Lung (tissue), 12 donors: ENCODE results near the gene MS4A4E. TPM values are rescaled to one million over a fixed set of nuclear protein-coding genes. Genes with fewer than 3 reads are reported as not detected.

Source experiments
- ATAC-seq: fragments of 200-7000 bp; cut with Tn5 transposase; one replicate; pipeline ENCODE4 v1.9.1; 2020; ENCODE audit warnings: moderate number of reproducible peaks; ENCODE audit not compliant: insufficient read depth, low FRiP score
- DNase-seq, 3 donors: peaks; one replicate each; pipeline ENCODE4 v3.0.0-alpha.2; 2013 to 2017
- H3K27ac ChIP-seq, 2 donors: one replicate each; pipeline ENCODE4 v1.5.1; 2013; ENCODE audit warnings: mild to moderate bottlenecking in 2 of 2, moderate library complexity in 2 of 2, control low read depth in 1 of 2, inconsistent platforms in 1 of 2, low read depth in 1 of 2, low read length in 1 of 2
- H3K27me3 ChIP-seq, 3 donors: one replicate each; pipeline ENCODE4 v1.5.1; 2013; ENCODE audit warnings: low read length in 2 of 3; ENCODE audit not compliant: control insufficient read depth in 3 of 3, insufficient read depth in 3 of 3
- H3K36me3 ChIP-seq, 4 donors: one replicate each; pipeline ENCODE4 v1.5.1; 2013; ENCODE audit warnings: low read length in 4 of 4, mild to moderate bottlenecking in 1 of 4, moderate library complexity in 1 of 4; ENCODE audit not compliant: control insufficient read depth in 4 of 4, insufficient read depth in 4 of 4
- H3K4me1 ChIP-seq, 5 donors: one replicate each; pipeline ENCODE4 v1.5.1; 2013; ENCODE audit warnings: low read length in 5 of 5, mild to moderate bottlenecking in 2 of 5, moderate library complexity in 1 of 5; ENCODE audit not compliant: control insufficient read depth in 5 of 5, insufficient read depth in 5 of 5
- H3K4me3 ChIP-seq: one replicate; pipeline ENCODE4 v1.5.1; 2013; ENCODE audit warnings: mild to moderate bottlenecking, control low read depth, moderate library complexity
- H3K9ac ChIP-seq, 2 donors: one replicate each; pipeline ENCODE4 v1.5.1; 2013; ENCODE audit warnings: low read length in 2 of 2, control low read depth in 1 of 2; ENCODE audit not compliant: insufficient read depth in 1 of 2
- H3K9me3 ChIP-seq, 4 donors: one replicate each; pipeline ENCODE4 v1.5.1; 2013; ENCODE audit warnings: low read length in 3 of 4, mild to moderate bottlenecking in 1 of 4, moderate library complexity in 1 of 4; ENCODE audit not compliant: control insufficient read depth in 4 of 4, insufficient read depth in 3 of 4
- WGBS, 2 donors: extraction: QIAGEN DNeasy Blood & Tissue Kit; methylation state at CpG; one replicate each; pipeline ENCODE4 v1.1.7; 2013; 5-methylcytosine and 5-hydroxymethylcytosine counted together
- polyA plus RNA-seq, 2 donors: library from polyadenylated mRNA; stranded (reverse); fragments of 200-250 nt; gene quantifications; one replicate each; pipeline ENCODE4 v1.2.1, GENCODE V29; 2013
- total RNA-seq, 2 donors: library from RNA; depleted of rRNA in 1 of 2; stranded (reverse); fragments of >200 nt in 1 of 2; gene quantifications; one replicate each; pipeline ENCODE4 v1.2.1, GENCODE V29; 2014 to 2021
- TF ChIP-seq, protein P1 (sequence below): IDR thresholded peaks from 2 replicates; pipeline ENCODE4 v1.5.1; 2012; ENCODE audit warnings: mild to moderate bottlenecking; ENCODE audit errors: control extremely low read depth, extremely low read depth
- donor health status: control.
- donor health status: control.
- donor health status: Bipolar disorder and iron deficiency.
- donor health status: healthy.
- donor health status: DM: yes; HTN: yes; CAD: no.

The MS4A4E gene
- total and polyA plus RNA-seq, 4 donors: 0.33 to 3.9 (median 1.3) TPM

DNA sequence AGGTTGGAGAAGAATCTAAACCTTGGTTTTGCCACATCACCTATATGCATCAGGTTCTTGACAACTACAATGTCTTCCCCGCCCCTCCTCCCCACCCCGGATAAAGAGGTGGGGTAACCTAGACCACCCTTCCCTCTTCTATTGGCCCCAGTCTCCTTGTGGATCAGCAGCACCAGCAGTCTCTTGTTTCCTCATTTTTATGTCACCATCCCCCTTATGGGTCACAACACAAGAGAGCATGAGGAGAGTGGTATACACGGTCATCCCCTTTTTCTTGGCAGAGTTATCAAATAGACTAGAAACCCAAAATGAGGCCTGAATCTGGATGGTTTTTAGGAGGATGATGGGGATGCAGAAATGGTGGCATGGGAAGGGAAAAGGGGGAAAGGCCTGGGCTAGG, 1.2 kb downstream of the MS4A4E start:
- no peak for ATAC-seq
- Histone ChIP-seq H3K9me3 (no peaks in the 10 kb centered on the region), H3K27me3 (no peaks in the 10 kb centered on the region), H3K9ac (no peak overlapping the region), H3K36me3 (no peaks in the 10 kb centered on the region), H3K4me1 (no peaks in the 10 kb centered on the region), H3K27ac (no peak overlapping the region), H3K4me3 (no peak overlapping the region)
- 80 to 88% methylated on average over 3 of the region's 3 CpGs for WGBS, 2 donors
- DNase-seq: no peak
- TF ChIP-seq, protein P1, sequence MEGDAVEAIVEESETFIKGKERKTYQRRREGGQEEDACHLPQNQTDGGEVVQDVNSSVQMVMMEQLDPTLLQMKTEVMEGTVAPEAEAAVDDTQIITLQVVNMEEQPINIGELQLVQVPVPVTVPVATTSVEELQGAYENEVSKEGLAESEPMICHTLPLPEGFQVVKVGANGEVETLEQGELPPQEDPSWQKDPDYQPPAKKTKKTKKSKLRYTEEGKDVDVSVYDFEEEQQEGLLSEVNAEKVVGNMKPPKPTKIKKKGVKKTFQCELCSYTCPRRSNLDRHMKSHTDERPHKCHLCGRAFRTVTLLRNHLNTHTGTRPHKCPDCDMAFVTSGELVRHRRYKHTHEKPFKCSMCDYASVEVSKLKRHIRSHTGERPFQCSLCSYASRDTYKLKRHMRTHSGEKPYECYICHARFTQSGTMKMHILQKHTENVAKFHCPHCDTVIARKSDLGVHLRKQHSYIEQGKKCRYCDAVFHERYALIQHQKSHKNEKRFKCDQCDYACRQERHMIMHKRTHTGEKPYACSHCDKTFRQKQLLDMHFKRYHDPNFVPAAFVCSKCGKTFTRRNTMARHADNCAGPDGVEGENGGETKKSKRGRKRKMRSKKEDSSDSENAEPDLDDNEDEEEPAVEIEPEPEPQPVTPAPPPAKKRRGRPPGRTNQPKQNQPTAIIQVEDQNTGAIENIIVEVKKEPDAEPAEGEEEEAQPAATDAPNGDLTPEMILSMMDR: no peak

DNA sequence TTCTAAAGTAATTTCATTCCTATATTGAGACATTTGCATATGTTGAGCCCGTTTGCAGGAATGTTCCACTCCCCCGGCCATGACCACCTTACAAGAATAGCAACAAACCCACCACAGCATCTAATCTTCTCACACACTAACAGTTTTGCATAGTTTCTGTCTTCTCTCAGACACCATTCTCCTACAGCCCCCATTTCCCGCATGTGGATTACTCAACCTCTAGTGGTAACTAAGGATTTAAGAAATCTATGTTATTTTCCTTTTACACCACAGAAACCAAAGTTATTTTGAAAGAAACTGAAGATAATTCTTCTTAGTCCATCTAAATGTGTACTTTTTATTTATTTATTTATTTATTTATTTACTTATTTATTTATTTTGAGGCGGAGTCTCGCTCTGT, 2.3 kb downstream of the MS4A4E start:
- Histone ChIP-seq H3K4me1 (no peaks in the 10 kb centered on the region), H3K27ac (no peak overlapping the region), H3K4me3 (no peak overlapping the region), H3K36me3 (no peaks in the 10 kb centered on the region), H3K27me3 (no peaks in the 10 kb centered on the region), H3K9ac (no peak overlapping the region), H3K9me3 (no peaks in the 10 kb centered on the region)
- TF ChIP-seq, protein P1: no peak
- ATAC-seq: no peak
- no peak for DNase-seq
- WGBS, 2 donors: 60 to 82% methylated on average over 5 of the region's 5 CpGs

GRCh38 chr11:60235321-60235720, 7.6 kb downstream of the MS4A4E start:
- 48 to 62% methylated on average over 3 of the region's 3 CpGs for WGBS, 2 donors
- DNase-seq (no peak), ATAC-seq (no peak)
- peaks cover 0 to 2% (median 0%) of the 10 kb centered on the region in 4 donors for H3K9me3 ChIP-seq
- H3K27me3 ChIP-seq: no peaks in the 10 kb centered on the region
- H3K4me3 ChIP-seq: no peak overlapping the region
- H3K9ac ChIP-seq: no peak overlapping the region
- H3K36me3 ChIP-seq: no peaks in the 10 kb centered on the region
- no peaks in the 10 kb centered on the region for H3K4me1 ChIP-seq
- no peak overlapping the region for H3K27ac ChIP-seq
- TF ChIP-seq, protein P1: no peak

DNA sequence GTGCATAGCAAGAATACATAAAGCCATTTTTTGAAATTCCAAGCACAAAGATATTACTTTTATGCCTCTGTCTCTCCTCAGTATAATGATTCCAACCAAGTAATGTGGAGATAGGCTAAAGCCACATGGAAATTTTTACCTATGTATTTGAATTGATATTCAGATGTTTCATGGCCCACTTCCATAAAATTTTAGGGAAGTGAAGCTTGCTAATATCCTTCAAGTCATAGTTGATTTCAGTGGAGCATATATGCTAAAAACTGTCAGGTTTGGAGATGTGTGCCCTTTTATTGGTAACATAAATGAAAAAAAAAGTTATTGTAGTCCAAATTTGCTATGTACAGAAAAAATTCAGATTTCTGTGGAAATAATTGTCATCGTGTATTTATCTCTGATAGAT, 12.3 kb downstream of the MS4A4E start:
- ATAC-seq (no peak), DNase-seq (no peak)
- 77 to 90% methylated on average over 1 of the region's 1 CpG for WGBS, 2 donors
- H3K36me3 ChIP-seq: no peaks in the 10 kb centered on the region
- no peak overlapping the region for H3K4me3 ChIP-seq
- H3K4me1 ChIP-seq: no peaks in the 10 kb centered on the region
- H3K9ac ChIP-seq: no peak overlapping the region
- no peaks in the 10 kb centered on the region for H3K27me3 ChIP-seq
- TF ChIP-seq, protein P1: no peak
- H3K9me3 ChIP-seq: peaks cover 0 to 2% (median 0%) of the 10 kb centered on the region in 4 donors
- H3K27ac ChIP-seq: no peak overlapping the region
